BE2C (cell line): ENCODE measurements around the gene SIRPG.
"Not testable (repeated sequence)": the region's sequence is repeated elsewhere in the genome, so short reads cannot be mapped to it uniquely, and the experiment has no call there.

Source experiments
- DNase-seq: peaks from one replicate; pipeline ENCODE4 v3.0.0-alpha.2; 2020
- H3K27me3 ChIP-seq: fragments of 250-450 bp; sonication (Bioruptor Pico); 2 replicates; pipeline ENCODE4 v1.5.1; 2020; ENCODE audit warnings: mild to moderate bottlenecking
- H3K36me3 ChIP-seq: fragments of 250-450 bp; sonication (Bioruptor Pico); 2 replicates; pipeline ENCODE4 v1.5.1; 2020; ENCODE audit warnings: mild to moderate bottlenecking
- H3K4me1 ChIP-seq: fragments of 250-450 bp; sonication (Bioruptor Pico); 2 replicates; pipeline ENCODE4 v1.5.1; 2020
- H3K4me3 ChIP-seq: 2 replicates; pipeline ENCODE4 v1.5.1; 2011; ENCODE audit warnings: low read depth, low read length
- H3K9me3 ChIP-seq: fragments of 250-450 bp; sonication (Bioruptor Pico); 2 replicates; pipeline ENCODE4 v1.5.1; 2020
- TF ChIP-seq, protein P1 (sequence below): IDR thresholded peaks from 2 replicates; pipeline ENCODE4 v1.5.1; 2012; ENCODE audit warnings: mild to moderate bottlenecking, low read depth, low read length

SIRPG gene

DNA sequence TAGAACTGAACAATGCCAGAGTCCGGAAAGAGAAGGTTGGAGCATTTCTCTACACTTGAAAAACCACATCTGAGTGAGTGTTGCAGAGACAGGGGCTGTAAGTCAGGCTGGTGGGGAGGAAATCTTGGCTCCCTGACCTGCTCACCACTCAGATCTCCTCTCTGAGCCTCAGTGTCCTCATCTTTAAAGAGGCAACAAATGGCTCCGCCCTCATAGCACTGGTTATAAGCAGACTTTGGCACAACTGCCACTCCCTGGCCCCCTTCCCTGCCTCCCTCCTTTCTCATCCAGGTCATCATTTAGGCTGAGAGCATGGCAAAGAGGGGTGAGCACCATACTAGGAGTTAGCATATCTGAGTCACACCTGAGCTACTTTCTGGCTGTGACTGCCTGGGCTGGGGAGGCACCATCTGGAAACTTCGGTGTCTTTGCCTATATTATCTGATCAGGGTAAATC is 10.6 kb downstream of the SIRPG start:
- no peak for DNase-seq
- Histone ChIP-seq H3K4me3 (no peak overlapping the region), H3K36me3 (no peaks in the 10 kb centered on the region), H3K9me3 (no peaks in the 10 kb centered on the region), H3K27me3 (0 out of 2 replicates have a peak, but pooled peaks cover 3% of the 10 kb centered on the region), H3K4me1 (no peaks in the 10 kb centered on the region)
- TF ChIP-seq, protein P1, sequence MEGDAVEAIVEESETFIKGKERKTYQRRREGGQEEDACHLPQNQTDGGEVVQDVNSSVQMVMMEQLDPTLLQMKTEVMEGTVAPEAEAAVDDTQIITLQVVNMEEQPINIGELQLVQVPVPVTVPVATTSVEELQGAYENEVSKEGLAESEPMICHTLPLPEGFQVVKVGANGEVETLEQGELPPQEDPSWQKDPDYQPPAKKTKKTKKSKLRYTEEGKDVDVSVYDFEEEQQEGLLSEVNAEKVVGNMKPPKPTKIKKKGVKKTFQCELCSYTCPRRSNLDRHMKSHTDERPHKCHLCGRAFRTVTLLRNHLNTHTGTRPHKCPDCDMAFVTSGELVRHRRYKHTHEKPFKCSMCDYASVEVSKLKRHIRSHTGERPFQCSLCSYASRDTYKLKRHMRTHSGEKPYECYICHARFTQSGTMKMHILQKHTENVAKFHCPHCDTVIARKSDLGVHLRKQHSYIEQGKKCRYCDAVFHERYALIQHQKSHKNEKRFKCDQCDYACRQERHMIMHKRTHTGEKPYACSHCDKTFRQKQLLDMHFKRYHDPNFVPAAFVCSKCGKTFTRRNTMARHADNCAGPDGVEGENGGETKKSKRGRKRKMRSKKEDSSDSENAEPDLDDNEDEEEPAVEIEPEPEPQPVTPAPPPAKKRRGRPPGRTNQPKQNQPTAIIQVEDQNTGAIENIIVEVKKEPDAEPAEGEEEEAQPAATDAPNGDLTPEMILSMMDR: no peak

DNA sequence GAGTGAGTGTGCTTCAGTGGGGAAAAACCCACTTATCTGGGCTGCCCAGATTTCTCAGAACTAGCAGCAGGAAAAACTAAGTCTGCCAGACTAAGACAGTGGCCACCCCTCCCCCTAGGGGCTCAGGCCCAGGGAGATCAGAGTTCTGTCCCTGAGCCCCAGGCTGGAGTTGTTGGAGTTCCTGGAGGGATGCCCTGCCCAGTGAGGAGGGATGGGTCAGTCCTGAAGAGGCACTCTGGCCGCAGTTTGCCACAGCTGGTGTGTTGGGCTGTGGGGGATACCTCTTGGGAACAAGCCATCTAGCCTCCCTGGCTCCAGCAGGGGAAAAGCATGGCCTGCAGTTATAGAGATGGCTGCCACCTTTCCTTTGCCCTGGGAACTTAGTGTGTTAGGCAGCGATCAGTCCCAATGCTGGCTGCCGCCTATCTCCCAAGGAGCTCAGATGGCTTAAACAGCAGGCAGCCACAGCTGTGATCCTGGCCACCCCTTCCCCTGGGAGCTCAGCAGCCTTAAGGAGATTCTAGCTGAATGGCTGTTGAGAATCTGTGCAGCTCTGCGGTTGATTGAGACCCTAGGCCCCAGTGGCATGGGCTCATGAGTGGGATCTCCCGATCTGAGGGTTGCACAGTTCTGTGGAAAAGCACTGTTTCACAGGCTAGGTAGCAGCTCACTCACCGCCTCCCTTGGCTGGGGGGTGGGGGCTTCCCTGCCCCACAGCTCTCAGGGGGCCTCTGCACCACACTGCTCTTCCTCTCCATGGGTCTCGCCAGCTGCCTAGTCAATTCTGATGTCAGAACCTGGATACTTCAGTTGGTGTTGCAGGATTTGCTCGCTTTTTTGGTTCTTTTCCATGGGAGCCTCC is 13.2 kb downstream of the SIRPG start:
- no peak overlapping the region for H3K4me3 ChIP-seq
- H3K4me1 ChIP-seq: no peaks in the 10 kb centered on the region
- no peak for DNase-seq
- no peaks in the 10 kb centered on the region for H3K9me3 ChIP-seq
- TF ChIP-seq, protein P1: no peak
- H3K36me3 ChIP-seq: no peaks in the 10 kb centered on the region
- peaks cover 3% of the 10 kb centered on the region; the same call in 1 of the 2 replicates for H3K27me3 ChIP-seq

- H3K4me1 ChIP-seq, H3K9me3 ChIP-seq, H3K27me3 ChIP-seq, DNase-seq, H3K36me3 ChIP-seq, H3K4me3 ChIP-seq: not testable (repeated sequence)
Observed at GRCh38 chr20:1638643-1639042, 18.9 kb downstream of the SIRPG start.

DNA sequence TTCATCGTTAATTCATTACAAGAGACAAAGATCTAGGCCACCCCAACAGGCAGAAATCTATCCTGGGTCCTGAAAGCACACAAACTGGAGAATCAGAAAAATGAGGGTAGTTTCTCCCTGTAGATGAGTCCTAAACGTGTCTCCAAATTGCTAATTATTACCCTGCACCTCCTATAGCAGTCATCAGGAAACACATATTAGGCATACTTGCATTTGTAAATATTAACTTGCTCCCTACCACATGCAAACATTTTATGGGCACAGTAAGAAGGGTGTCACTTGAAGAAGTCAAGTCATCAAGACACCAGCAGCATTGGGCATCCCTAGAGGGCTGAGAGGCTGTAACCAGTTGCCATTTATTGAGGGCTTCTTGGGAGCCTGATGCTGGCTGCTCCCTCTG is 19.8 kb downstream of the SIRPG start:
- no peak for DNase-seq
- no peak overlapping the region for H3K4me3 ChIP-seq
- peaks cover 3% of the 10 kb centered on the region; the same call in 1 of the 2 replicates for H3K27me3 ChIP-seq
- no peaks in the 10 kb centered on the region for H3K9me3 ChIP-seq
- no peaks in the 10 kb centered on the region for H3K36me3 ChIP-seq
- no peaks in the 10 kb centered on the region for H3K4me1 ChIP-seq
- TF ChIP-seq, protein P1: no peak

DNA sequence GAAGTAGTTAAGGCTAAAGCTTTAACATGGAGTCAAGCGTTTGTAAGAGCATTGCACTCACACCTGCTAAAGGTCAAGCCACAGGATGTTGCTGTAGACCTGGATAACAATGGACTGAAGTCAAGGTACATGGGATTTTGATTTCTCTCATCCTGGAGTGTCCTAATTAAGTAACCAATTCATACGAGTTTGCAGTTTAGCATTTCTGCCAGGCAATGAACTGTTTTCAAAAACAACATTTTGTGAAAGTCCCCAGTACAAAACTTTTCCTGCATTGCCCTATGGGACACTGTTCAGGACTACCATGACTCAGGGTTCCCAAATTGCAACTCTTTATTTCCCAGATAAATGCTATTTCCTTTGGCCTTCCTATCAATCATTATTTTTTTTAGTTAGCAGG is 20.4 kb downstream of the SIRPG start:
- H3K4me3 ChIP-seq: no peak overlapping the region
- no peaks in the 10 kb centered on the region for H3K4me1 ChIP-seq
- no peaks in the 10 kb centered on the region; the same call in 1 of the 2 replicates for H3K27me3 ChIP-seq
- DNase-seq: no peak
- H3K36me3 ChIP-seq: no peaks in the 10 kb centered on the region
- no peaks in the 10 kb centered on the region for H3K9me3 ChIP-seq
- TF ChIP-seq, protein P1: no peak

DNA sequence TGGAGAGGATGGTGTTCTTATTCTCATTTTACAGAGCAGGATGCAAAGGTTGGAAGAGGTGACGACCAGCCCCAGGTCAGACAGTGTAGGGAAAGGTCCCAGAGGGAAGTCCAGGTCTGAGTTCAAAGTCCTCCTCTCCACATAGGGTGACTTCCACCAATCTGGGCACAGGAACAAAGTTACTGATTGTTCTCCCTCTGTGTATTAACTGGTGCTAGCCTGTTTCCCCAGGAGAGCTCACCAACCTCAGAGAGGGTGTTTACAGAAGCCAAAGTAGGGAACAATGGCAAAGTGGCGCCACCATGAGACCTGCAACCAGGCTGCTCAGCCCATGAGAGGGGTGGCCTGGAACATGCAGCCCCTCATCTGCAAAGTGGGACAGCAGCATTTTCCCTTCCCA is 21.0 kb downstream of the SIRPG start:
- no peak for DNase-seq
- no peaks in the 10 kb centered on the region for H3K4me1 ChIP-seq
- TF ChIP-seq, protein P1: no peak
- H3K36me3 ChIP-seq: no peaks in the 10 kb centered on the region
- no peaks in the 10 kb centered on the region for H3K9me3 ChIP-seq
- no peaks in the 10 kb centered on the region; the same call in 1 of the 2 replicates for H3K27me3 ChIP-seq
- no peak overlapping the region for H3K4me3 ChIP-seq
